ENCODE results near the gene MAPRE2.

MAPRE2 gene

GRCh38 chr18:35038029-35038428 lies 3.2 kb upstream of the MAPRE2 start:
- no peak for DNase-seq (ENCODE audit: low read depth)

GRCh38 chr18:35038881-35039491 lies 2.2 kb upstream of the MAPRE2 start:
- DNase-seq (ENCODE audit: low read depth) = no peak

GRCh38 chr18:35040638-35040987 lies 600 bp upstream of the MAPRE2 start:
- DNase-seq (ENCODE audit: low read depth) = no peak

DNA sequence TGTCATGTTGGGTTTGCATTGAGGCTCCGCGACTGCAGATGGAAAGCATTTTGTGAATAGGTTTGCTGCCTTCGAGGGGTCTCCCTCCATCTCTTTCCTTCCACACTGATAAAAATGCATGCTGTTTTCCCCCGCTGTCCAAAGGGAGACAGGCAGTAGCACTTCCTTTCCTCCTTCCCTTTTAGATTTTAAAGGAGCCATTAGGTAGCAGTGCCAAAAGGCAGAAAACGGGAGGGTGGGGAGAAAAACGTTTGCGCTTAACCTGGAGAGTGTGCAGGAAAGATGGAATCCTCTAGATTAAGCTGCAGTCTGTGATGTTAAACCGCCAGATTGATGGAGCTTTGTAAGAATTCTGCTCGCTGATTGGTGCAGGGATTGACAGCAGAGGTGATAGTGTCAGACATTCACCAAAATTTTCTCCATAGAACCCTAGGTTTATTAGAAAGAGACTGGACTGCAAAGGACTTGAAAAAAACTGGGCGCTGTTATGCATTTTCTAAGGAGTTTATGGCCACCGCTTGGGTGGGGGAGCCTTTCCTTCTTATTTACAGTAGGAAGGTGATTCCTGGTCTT lies 688 bp downstream of the MAPRE2 start:
- no peak for DNase-seq (ENCODE audit: low read depth)

GRCh38 chr18:35042389-35043071 lies 1.3 kb downstream of the MAPRE2 start:
- DNase-seq (ENCODE audit: low read depth) = no peak

- no peak for DNase-seq (ENCODE audit: low read depth)
These were observed 2.0 kb downstream of the MAPRE2 start for GRCh38 chr18:35043207-35043606.

- no peak for DNase-seq (ENCODE audit: low read depth)
These were observed 3.9 kb downstream of the MAPRE2 start for GRCh38 chr18:35045121-35045520.

DNA sequence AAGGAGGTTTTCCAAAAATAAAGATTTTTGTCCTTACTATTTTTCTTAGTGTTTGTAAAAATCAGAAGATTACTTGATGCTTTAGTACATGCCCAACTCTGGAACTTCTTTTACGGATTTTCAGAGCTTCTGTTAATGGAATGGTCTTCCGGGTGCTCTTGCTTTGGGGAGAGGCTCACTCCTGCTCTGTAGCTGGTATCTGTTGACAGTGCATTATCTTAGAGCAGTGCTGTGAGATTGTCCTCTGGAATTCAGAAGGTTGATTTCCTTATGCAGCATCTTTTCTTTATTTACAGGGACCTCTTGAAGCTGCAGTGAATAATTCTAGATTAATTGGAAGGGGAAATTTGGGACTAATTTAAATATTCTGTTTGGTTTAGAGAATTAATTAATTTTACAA lies 4.6 kb downstream of the MAPRE2 start:
- DNase-seq (ENCODE audit: low read depth) = no peak

- no peak for DNase-seq (ENCODE audit: low read depth)
These were observed 6.6 kb downstream of the MAPRE2 start for GRCh38 chr18:35047697-35048292.

GRCh38 chr18:35049111-35050027 lies 8.2 kb downstream of the MAPRE2 start:
- no peak for DNase-seq (ENCODE audit: low read depth)

DNA sequence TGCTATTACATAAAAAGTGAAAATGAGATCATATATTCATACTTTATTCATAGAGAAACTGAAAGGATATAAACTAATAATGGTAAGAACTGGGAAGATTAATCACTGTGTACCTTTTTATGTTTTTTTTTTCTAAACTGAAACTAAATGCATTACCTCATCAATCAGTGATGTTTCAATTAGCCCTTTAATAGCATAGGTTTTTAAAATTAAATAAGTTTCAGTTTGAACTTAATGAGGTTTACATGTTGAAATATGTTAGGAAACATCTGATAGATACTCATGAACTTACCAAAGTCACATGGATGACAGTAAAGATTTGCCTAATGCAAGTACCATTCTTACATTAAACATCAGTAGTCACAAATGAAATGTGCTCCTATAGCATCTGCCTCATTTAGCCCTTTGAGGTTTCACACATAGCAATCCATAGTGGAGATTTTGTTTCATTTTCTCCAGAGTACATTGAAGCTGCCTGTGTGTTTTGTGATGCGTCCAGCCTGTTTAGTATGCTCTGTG lies 8.9 kb downstream of the MAPRE2 start:
- DNase-seq (ENCODE audit: low read depth) = no peak

GRCh38 chr18:35050705-35051195 lies 9.5 kb downstream of the MAPRE2 start:
- DNase-seq (ENCODE audit: low read depth) = no peak

DNA sequence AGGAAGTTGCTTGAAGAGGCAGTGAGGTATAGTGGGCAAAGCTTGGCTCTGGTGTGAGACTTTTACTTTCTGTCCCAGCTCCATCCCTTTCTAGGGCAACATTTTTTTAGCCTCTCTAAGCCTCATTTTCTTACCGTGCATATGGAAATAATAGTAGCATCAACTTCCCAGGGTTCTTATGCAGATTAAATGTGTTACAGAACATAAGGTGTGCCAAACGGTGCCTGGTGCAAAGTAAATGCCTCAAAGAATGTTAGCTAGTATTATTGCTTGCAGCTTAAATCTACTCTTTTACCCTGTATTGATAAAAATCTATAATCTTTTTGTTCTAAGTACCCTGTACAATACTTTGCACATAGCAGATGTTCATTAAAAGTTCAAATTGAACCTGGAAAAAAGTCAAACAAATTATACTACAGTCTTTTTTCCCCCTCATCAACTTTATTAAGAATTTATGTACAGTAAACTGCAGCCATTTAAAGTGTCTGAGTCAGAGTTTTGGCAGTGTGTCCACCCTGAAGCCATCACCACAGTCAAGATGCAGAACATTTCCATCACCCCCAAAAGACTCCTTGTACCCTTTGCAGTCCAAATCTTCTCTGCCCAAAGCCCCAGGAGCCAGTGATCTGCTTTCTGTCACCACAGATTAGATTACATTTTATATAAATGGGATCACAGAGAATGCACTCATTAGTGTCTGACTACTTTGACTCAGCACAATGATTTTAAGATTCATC lies 10.6 kb downstream of the MAPRE2 start:
- DNase-seq (ENCODE audit: low read depth) = no peak

GRCh38 chr18:35054401-35054800 lies 13.2 kb downstream of the MAPRE2 start:
- DNase-seq (ENCODE audit: low read depth) = no peak

- DNase-seq (ENCODE audit: low read depth) = no peak
These were observed 13.9 kb downstream of the MAPRE2 start for GRCh38 chr18:35055105-35055504.

DNA sequence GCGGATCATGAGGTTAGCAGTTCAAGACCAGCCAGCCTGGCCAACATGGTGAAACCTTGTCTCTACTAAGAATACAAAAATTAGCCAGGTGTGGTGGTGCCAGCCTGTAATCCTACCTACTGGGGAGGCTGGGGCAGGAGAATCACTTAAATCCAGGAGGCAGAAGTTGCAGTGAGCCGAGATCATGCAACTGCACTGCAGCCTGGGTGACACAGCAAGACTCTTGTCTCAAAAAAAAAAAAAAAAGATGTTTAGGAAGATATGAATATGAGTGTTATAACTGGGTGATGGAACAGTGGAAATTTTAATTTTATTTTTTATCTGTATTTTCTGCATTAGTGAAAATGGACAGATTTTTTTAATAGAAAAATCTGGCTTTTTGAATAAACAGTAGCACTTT lies 14.5 kb downstream of the MAPRE2 start:
- no peak for DNase-seq (ENCODE audit: low read depth)

- no peak for DNase-seq (ENCODE audit: low read depth)
These were observed 18.2 kb downstream of the MAPRE2 start for GRCh38 chr18:35059280-35059927.

DNA sequence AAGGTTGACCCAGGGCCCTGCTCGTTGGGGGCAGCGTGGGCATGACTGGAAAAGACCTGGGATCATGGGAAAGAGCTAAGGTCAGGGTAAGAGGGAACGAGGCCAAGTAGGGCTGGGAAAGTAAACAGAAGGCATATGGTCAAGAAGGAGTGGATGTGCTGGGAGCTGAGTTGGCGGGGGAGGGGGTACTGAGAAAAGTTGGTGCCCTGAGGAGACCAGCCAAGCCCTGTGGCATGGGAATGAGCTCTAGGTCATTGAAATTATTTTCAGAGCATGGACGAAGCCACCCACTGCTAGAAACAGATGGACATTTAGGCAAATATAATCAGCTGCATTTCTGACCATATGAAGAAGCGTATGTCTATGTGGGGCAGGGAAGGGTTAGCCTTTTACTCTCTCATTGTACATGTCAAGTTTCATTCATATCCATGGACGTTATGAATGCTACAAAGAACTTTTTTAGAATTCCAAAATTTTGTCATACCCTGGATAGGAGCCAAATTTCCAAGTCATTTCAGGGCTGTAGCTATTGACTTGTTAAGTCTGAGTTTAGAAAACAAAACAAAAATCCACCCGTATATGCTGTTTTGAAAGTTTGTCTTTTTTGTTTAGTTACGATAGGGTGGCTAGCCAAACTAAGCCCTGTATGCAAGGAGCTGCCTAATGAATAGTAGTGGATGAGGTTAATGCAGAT lies 19.1 kb downstream of the MAPRE2 start:
- no peak for DNase-seq (ENCODE audit: low read depth)

- DNase-seq (ENCODE audit: low read depth) = no peak
These were observed 20.1 kb downstream of the MAPRE2 start for GRCh38 chr18:35061336-35061735.

DNA sequence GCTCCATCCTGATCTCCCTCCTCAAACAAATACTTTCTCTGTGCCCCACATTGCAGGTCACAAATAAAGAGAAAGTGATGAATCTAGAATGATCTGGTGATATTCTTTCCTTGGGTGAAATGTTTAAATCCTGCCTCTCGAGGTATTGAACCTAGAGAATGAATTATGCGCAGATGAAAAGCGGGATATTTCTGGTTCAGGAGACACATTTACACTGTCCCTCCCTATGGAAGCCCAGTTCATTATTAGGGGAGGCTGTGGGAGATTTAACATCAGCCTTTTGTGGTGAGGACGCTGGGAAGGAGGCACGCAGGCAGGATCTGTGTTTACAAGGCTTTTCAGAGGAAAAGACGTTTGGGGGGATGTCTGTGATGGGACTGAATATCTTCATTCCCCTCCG lies 20.6 kb downstream of the MAPRE2 start:
- DNase-seq (ENCODE audit: low read depth) = no peak

Data from T follicular helper cell (primary cell).